HEK293T (cell line): ENCODE results near the gene FAM227A.

Experiments
- ARNT ChIP-seq: fragments of 450-650 bp; IDR thresholded peaks from 2 replicates; pipeline ENCODE4 v1.6.1; 2017; ENCODE audit warnings: mild to moderate bottlenecking
- BHLHE40 ChIP-seq: fragments of 450-650 bp; IDR thresholded peaks from 2 replicates; pipeline ENCODE4 v1.6.1; 2016; ENCODE audit warnings: mild to moderate bottlenecking, moderate library complexity, borderline replicate concordance
- CTBP1 ChIP-seq: fragments of 450-650 bp; IDR thresholded peaks from 2 replicates; pipeline ENCODE4 v1.6.1; 2016; ENCODE audit warnings: borderline replicate concordance
- FOXA1 ChIP-seq: fragments of 450-650 bp; IDR thresholded peaks from 2 replicates; pipeline ENCODE4 v1.6.1; 2016; ENCODE audit warnings: mild to moderate bottlenecking
- FOXM1 ChIP-seq: fragments of 450-650 bp; IDR thresholded peaks from 2 replicates; pipeline ENCODE4 v1.6.1; 2017; ENCODE audit warnings: mild to moderate bottlenecking, borderline replicate concordance
- HDGF ChIP-seq: fragments of 450-650 bp; IDR thresholded peaks from 2 replicates; pipeline ENCODE4 v1.6.1; 2017; ENCODE audit warnings: antibody characterized with exemption, borderline replicate concordance
- LEF1 ChIP-seq: fragments of 450-650 bp; IDR thresholded peaks from 2 replicates; pipeline ENCODE4 v1.6.1; 2017; ENCODE audit warnings: mild to moderate bottlenecking, borderline replicate concordance
- NFRKB ChIP-seq: fragments of 450-650 bp; IDR thresholded peaks from 2 replicates; pipeline ENCODE4 v1.6.1; 2016; ENCODE audit warnings: mild to moderate bottlenecking, moderate library complexity
- SP1 ChIP-seq: fragments of 450-650 bp; IDR thresholded peaks from 2 replicates; pipeline ENCODE4 v1.6.1; 2017
- SUZ12 ChIP-seq: fragments of 450-650 bp; IDR thresholded peaks from 2 replicates; pipeline ENCODE4 v1.6.1; 2016; ENCODE audit warnings: mild to moderate bottlenecking
- TARDBP ChIP-seq: fragments of 450-650 bp; IDR thresholded peaks from 2 replicates; pipeline ENCODE4 v1.6.1; 2016
- ZNF384 ChIP-seq: fragments of 450-650 bp; IDR thresholded peaks from 2 replicates; pipeline ENCODE4 v1.6.1; 2016

- no peak for TF ChIP-seq FOXM1
- no peak for TF ChIP-seq SP1
- TF ChIP-seq ZNF384, result no peak
- TF ChIP-seq CTBP1, result no peak
- no peak for TF ChIP-seq TARDBP
- TF ChIP-seq FOXA1, result no peak
- no peak for TF ChIP-seq ARNT
- TF ChIP-seq HDGF, result no peak
- no peak for TF ChIP-seq SUZ12
- TF ChIP-seq LEF1, result no peak
- no peak for TF ChIP-seq NFRKB
- no peak for TF ChIP-seq BHLHE40
These were observed 46.0 kb downstream of the FAM227A start for GRCh38 chr22:38610234-38610633.
